Nephron progenitor cell (in vitro differentiated cells): Measurements from ENCODE around the gene BEST3.
A peak's percentile ranks its signal among the peaks of the same experiment; 100 is the strongest.

ENCODE experiments used
- DNase-seq: peaks from one replicate; pipeline ENCODE4 v3.0.0; 2021
- H3K27ac Mint-ChIP-seq: 2 replicates; pipeline ENCODE4 v1.8.0; 2021; ENCODE audit warnings: mild to moderate bottlenecking, moderate library complexity, mixed read lengths
- H3K27me3 Mint-ChIP-seq: 2 replicates; pipeline ENCODE4 v1.8.0; 2021; ENCODE audit warnings: mild to moderate bottlenecking, low read depth, mixed read lengths; ENCODE audit not compliant: poor library complexity
- H3K36me3 Mint-ChIP-seq: 2 replicates; pipeline ENCODE4 v1.8.0; 2021; ENCODE audit warnings: low read depth, mixed read lengths
- H3K4me1 Mint-ChIP-seq: 2 replicates; pipeline ENCODE4 v1.8.0; 2021; ENCODE audit warnings: mixed read lengths
- H3K4me3 Mint-ChIP-seq: 2 replicates; pipeline ENCODE4 v1.8.0; 2021; ENCODE audit warnings: mild to moderate bottlenecking, moderate library complexity, mixed read lengths
- H3K9me3 Mint-ChIP-seq: 2 replicates; pipeline ENCODE4 v1.8.0; 2021; ENCODE audit warnings: mild to moderate bottlenecking, moderate library complexity, mixed read lengths
- CTCF ChIP-seq: fragments of 200-600 bp; sonication (generic); IDR thresholded peaks from 2 replicates; pipeline ENCODE4 v1.5.0; 2021; ENCODE audit warnings: antibody characterized with exemption

The BEST3 gene

GRCh38 chr12:69698769-69699540 is at the start of gene BEST3:
TSS of gene BEST3 (minus strand) at chr12:69699303. CDS start at chr12:69697798, 1,505 bp downstream.
- Mint-ChIP-seq H3K9me3 (no peaks in the 10 kb centered on the region), H3K36me3 (no peaks in the 10 kb centered on the region), H3K27ac (no peak within 1 kb of the TSS), H3K27me3 (peaks cover 4% of the 10 kb centered on the region), H3K4me1 (peaks cover 15% of the 10 kb centered on the region), H3K4me3 (no peak within 1 kb of the TSS)
- no peak for TF ChIP-seq CTCF
- no peak for DNase-seq

GRCh38 chr12:69744109-69744508 is 45.0 kb upstream of the BEST3 start:
- Mint-ChIP-seq H3K27me3 (peaks cover 33% of the 10 kb centered on the region), H3K27ac (no peak overlapping the region), H3K9me3 (no peaks in the 10 kb centered on the region), H3K36me3 (no peaks in the 10 kb centered on the region), H3K4me1 (peaks cover 14% of the 10 kb centered on the region), H3K4me3 (no peak overlapping the region)
- DNase-seq = no peak
- TF ChIP-seq CTCF = no peak

GRCh38 chr12:69739287-69740191 is 40.4 kb upstream of the BEST3 start:
- DNase-seq = peak; percentile 62
- Mint-ChIP-seq H3K4me3 (peak overlapping the region; percentile 88), H3K9me3 (no peaks in the 10 kb centered on the region), H3K27ac (no peak overlapping the region), H3K4me1 (peaks cover 17% of the 10 kb centered on the region), H3K27me3 (peaks cover 61% of the 10 kb centered on the region), H3K36me3 (no peaks in the 10 kb centered on the region)
- no peak for TF ChIP-seq CTCF

DNA sequence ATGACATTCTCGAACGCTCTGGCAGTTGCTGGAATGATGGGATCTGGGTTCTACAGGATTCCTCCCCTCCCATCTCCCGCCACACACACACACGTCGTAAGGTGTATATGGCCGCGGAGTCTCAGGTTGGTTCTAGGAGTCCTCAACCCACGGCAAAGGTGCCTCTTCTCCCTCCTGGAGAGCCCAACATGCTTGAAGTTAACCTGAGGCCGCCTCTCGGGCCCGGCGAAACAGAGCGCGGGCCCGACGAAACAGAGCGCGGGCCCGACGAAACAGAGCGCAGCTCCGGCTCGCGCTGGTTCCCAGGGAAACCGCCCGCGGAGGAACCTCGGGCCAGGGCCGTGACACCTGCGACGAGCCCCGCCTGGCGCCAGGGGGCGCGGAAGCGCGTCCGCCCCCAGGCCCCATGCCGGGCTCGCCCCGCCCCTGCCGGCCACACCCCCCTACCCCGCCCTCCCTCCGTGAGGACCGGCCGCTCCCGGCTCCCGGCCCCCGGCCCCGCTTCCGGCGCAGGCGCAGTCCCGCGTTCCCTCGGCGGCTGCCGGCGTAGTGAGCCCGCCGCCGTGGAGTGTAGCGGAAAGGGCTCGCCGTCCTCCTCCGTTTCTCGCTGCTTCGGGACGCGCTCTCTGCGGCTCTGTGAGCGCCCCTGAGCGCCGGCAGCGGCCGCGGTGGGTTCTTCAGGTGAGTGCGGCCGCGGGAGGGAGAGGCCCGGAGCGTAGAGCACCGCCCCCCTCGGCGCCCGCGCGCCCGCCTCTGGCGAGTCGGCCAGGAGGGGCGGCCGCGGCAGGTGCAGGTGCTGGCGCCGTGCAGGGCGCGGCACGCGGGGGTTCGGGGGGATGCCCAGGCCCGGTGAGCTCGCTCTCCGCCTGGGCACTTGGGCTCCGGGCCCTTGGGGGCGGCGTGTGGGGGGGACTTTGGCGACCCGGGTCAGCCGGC is 39.5 kb upstream of the BEST3 start, which contains the start of gene RAB3IP:
Gene RAB3IP, plus strand, starts transcription at position 510 of the 936 bp plus-strand sequence. CDS start 16,549 bp downstream, outside the sequence.
- H3K4me1 Mint-ChIP-seq = peaks cover 17% of the 10 kb centered on the region
- peak; percentile 59 for TF ChIP-seq CTCF
- DNase-seq = peak; percentile 98
- H3K36me3 Mint-ChIP-seq = no peaks in the 10 kb centered on the region
- H3K27ac Mint-ChIP-seq = no peak within 1 kb of the TSS
- no peaks in the 10 kb centered on the region for H3K9me3 Mint-ChIP-seq
- peak within 1 kb of the TSS; percentile 88 for H3K4me3 Mint-ChIP-seq
- peaks cover 70% of the 10 kb centered on the region for H3K27me3 Mint-ChIP-seq

- no peaks in the 10 kb centered on the region for H3K36me3 Mint-ChIP-seq
- H3K27ac Mint-ChIP-seq = no peak overlapping the region
- H3K9me3 Mint-ChIP-seq = no peaks in the 10 kb centered on the region
- H3K27me3 Mint-ChIP-seq = peaks cover 46% of the 10 kb centered on the region
- no peak for DNase-seq
- no peak for TF ChIP-seq CTCF
- no peak overlapping the region for H3K4me3 Mint-ChIP-seq
- peaks cover 3% of the 10 kb centered on the region for H3K4me1 Mint-ChIP-seq
Observed at GRCh38 chr12:69733638-69734037, 34.5 kb upstream of the BEST3 start.
